NCI-H128 (cell line): Measurements from ENCODE around the gene BPIFB6.

Experiments used
- DNase-seq: peaks from one replicate; lab custom pipeline; 2025; ENCODE audit not compliant: unreplicated experiment; lab: John Stamatoyannopoulos, UW

BPIFB6 gene

GRCh38 chr20:33031531-33031930, at the start of gene BPIFB6:
Gene BPIFB6 (plus strand): TSS chr20:33031648. CDS start chr20:33031648, 0 bp downstream.
- DNase-seq = no peak

GRCh38 chr20:32982617-32983458, 48.6 kb upstream of the BPIFB6 start:
- no peak for DNase-seq

- no peak for DNase-seq
Measured at GRCh38 chr20:32983459-32984112, 47.9 kb upstream of the BPIFB6 start.

- no peak for DNase-seq
Measured at GRCh38 chr20:32984196-32984595, 47.3 kb upstream of the BPIFB6 start.

DNA sequence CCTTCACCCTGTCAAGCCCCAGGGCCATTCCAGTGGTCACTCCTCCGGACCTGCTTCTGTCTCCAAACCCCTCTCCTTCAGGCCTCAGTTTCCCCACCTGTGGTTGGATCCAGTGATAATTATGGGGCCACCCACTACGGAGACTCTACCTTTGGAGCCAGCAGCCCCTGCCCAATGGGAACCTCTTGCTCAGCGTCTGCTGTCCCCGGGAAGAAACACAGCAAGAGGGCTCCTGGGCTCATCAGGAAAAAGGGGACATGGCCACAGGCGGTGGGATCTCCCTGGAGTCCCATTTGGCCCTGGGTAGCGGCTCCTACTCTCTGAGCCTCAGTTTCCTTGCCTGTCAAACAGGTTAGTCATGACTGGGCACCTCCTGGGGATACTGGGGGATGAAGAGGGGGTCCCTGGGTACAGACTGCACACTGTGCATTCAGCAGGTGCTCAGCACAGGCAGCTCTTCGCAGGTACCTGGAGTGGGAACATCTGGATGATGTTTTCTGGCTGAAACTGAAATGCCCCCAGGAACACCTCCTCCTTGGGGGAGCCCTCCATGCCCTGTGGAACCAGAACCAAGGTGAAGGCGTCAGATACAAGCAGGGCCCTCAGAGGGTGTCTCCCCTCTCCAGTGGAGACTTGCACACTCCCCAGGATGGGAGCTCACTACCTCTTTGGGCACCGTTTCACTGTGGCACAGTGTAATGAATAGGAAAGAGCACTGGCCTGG, 46.7 kb upstream of the BPIFB6 start:
- DNase-seq = no peak

GRCh38 chr20:32985596-32985995, 45.9 kb upstream of the BPIFB6 start:
- no peak for DNase-seq

DNA sequence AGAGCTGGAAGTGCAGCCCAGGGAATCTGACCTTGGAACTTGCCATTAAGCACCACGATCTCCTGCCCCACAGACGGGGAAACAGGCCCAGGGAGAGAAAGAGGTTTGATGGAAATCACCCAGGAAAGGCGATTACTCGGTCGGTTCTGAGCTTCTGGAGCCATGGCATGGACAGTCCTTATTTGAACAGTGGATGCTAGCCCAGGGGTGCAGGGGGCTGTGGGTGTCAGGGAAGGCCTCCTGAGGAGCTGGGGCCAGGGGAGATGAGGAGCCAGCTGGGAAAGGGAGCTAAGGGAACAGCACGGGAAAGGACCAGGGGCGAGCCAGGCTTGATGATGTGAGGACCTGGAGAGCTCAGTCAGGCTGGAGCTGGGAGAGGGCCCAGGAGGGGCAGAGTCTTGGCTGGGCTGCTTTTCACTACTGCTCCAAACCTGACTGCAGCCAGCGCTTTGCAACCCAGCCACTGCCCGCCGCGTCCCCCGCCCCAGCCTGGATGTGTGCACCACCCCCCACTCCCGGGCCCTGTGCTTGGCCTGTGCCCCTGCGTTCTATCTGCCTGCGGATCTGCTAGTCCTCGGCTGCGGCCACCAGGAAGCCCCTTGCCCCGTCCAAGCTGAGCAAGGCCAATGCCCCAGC, 45.0 kb upstream of the BPIFB6 start:
- DNase-seq = no peak

GRCh38 chr20:32987044-32987825, 44.2 kb upstream of the BPIFB6 start:
- no peak for DNase-seq

DNA sequence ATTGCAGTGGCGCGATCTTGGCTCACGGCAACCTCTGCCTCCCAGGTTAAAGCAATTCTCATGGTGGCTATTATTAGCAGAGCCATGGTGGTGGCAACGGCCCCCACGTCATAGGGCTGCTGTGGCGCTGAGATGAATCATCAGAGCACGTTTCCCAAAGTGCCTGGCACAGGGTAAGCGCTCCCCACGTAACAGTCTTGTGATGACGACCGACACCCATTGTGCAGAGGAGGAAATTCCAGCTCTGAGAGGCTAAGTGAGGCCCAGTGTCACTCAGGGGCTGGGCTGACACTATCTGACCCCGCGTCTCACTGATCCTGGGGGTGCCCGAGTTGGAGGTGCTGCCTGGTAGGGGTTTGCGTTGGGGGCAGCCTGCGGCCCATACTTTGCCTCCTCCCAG, 43.4 kb upstream of the BPIFB6 start:
- DNase-seq = no peak

DNA sequence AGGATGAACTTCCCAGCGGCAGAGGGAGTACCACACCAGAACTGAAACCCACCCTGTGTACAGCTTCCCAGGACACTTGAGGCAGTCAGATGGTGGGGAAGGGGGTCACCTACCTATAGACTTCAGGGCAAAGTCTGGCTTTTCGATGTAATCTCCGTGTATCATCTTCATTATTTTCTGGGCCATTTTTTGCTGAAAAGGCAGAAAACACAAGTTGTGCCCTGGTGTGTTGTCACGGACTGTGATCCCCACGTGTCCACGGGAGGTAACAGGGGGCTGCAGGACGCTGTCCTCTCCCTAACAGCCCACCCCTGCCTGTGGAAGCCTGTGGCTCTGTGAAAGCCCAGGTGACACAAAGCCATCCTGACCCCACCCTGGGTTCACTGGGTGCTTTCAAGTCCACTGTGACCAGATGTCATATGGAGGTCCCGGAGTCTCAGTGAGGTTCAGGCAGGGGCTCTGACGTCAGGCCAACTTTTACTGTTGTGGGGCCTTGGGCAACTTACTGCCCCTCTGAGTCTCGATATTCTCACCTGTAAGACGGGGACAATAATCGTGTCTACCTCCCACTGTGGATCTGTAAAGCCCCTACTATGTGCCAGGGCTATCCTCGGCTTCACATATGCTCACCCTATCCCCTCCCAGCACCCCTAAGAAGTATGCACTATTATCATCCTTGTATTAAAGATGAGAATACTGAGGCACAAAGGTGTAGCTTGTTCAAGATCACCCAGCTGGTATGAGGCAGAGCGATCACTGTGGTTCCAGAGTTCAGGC, 41.8 kb upstream of the BPIFB6 start:
- DNase-seq = no peak

GRCh38 chr20:32990426-32990825, 41.0 kb upstream of the BPIFB6 start:
- no peak for DNase-seq

GRCh38 chr20:32991383-32991782, 40.1 kb upstream of the BPIFB6 start:
- no peak for DNase-seq

DNA sequence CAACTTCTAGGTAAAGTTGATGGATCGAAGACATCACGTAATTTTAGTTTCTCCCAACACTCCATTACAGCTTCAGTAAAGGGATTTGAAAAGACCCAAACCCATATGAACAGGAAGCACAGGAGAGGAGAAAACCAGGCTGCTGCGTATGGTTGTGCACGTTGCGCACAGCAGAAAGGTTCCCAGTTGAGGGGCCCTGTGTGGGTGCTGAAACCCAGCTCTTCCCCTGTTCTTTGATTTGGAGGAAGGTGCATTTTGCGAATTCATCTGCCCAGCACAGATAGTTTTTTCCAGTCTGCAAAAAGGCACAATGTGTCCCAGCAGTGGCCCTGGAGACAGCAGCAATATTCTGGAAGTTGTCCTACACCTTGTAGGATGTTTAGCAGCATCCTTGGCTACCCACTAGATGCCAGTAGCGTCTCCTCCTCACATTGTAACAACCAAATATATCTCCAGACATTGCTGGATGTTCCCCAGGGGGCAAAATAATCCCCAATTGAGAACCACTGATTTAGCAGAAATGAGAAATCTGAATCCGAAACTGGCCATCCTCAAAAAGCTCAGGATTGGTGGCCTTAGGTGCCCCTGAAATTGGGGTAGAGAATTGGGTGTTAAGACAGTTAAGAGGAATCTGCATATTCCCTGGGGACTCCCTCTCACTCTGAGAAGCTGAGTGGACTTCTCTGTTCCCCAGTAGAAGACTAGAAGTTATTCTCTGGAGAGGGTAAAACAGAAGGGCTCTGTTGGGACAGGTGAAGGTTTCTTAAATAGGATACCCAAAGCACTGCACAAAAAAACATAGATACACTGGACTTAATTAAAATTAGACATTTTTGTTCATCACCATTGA, 39.4 kb upstream of the BPIFB6 start:
- DNase-seq = no peak

DNA sequence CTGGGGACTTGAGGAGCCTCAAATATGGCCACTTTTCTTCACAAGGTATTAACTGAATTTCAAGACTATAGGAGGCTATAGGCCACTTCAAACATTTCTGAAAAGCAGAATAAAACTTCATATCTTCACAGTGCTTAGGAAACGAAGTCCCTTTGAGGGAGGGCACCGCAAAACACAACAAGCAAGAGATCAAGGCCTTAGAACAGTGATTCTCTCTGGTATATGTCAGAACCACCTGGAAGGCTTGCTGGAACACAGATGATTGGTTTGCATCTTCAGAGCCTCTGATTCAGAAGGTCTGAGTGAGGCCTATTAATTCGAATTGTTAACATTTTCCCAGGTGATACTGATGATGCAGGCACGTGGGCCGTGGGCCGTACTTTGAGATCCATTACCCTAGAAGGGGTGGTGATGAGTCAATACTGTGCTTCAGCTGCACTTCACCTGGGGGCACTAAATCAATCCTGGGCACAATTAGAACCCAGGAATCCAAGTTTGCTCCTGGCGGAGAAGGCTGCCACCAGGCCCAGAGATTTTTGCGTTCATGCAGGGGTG, 37.9 kb upstream of the BPIFB6 start:
- no peak for DNase-seq

- DNase-seq = no peak
Measured at GRCh38 chr20:32995802-32996201, 35.6 kb upstream of the BPIFB6 start.

- DNase-seq = no peak
Measured at GRCh38 chr20:32997431-32997830, 34.0 kb upstream of the BPIFB6 start.

- no peak for DNase-seq
Measured at GRCh38 chr20:32999603-33000250, 31.7 kb upstream of the BPIFB6 start.

GRCh38 chr20:33000802-33001466, 30.5 kb upstream of the BPIFB6 start:
- no peak for DNase-seq
